ENCODE results near the gene COL26A1.
A peak's percentile ranks its signal among the peaks of the same experiment; 100 is the strongest.

COL26A1 gene

GRCh38 chr7:101580596-101580995, 217.9 kb downstream of the COL26A1 start:
- DNase-seq: no peak

GRCh38 chr7:101581891-101582290, 219.2 kb downstream of the COL26A1 start:
- no peak for DNase-seq

- no peak for DNase-seq
Observed at GRCh38 chr7:101582971-101583370, 220.3 kb downstream of the COL26A1 start.

GRCh38 chr7:101586078-101586905, 223.6 kb downstream of the COL26A1 start:
- DNase-seq: no peak

- no peak for DNase-seq
Observed at GRCh38 chr7:101586906-101587677, 224.4 kb downstream of the COL26A1 start.

GRCh38 chr7:101588131-101588935, 225.7 kb downstream of the COL26A1 start:
- no peak for DNase-seq

- no peak for DNase-seq
Observed at GRCh38 chr7:101589052-101589451, 226.4 kb downstream of the COL26A1 start.

GRCh38 chr7:101589976-101590662, 227.4 kb downstream of the COL26A1 start:
- no peak for DNase-seq

- no peak for DNase-seq
Observed at GRCh38 chr7:101590663-101591435, 228.2 kb downstream of the COL26A1 start.

- no peak for DNase-seq
Observed at GRCh38 chr7:101591504-101591903, 228.8 kb downstream of the COL26A1 start.

- no peak for DNase-seq
Observed at GRCh38 chr7:101593556-101593955, 230.9 kb downstream of the COL26A1 start.

- no peak for DNase-seq
Observed at GRCh38 chr7:101594790-101595189, 232.1 kb downstream of the COL26A1 start.

GRCh38 chr7:101595246-101595645, 232.6 kb downstream of the COL26A1 start:
- no peak for DNase-seq

- no peak for DNase-seq
Observed at GRCh38 chr7:101595766-101596537, 233.3 kb downstream of the COL26A1 start.

GRCh38 chr7:101596898-101597297, 234.2 kb downstream of the COL26A1 start:
- DNase-seq: no peak

- no peak for DNase-seq
Observed at GRCh38 chr7:101597941-101598340, 235.3 kb downstream of the COL26A1 start.

GRCh38 chr7:101598422-101598985, 235.8 kb downstream of the COL26A1 start:
- no peak for DNase-seq

GRCh38 chr7:101598986-101599771, 236.5 kb downstream of the COL26A1 start:
- DNase-seq: peak; percentile 7 to 35 (median 20)

GRCh38 chr7:101599787-101600186, 237.1 kb downstream of the COL26A1 start:
- DNase-seq: no peak

GRCh38 chr7:101602082-101602481, 239.4 kb downstream of the COL26A1 start:
- peak in 1 of 3 donors; percentile 4 for DNase-seq

Measured in suppressor macrophage treated with lipopolysaccharide for 1 hour (primary cell).